GM21619 (cell line): ENCODE results near the gene ACAA2.
A peak's percentile ranks its signal among the peaks of the same experiment; 100 is the strongest.

ENCODE experiments used
- ATAC-seq: cut with Tn5 transposase; IDR thresholded peaks from one replicate; pipeline ENCODE4 v1.9.1; 2021; ENCODE audit not compliant: unreplicated experiment

Gene ACAA2, protein sequence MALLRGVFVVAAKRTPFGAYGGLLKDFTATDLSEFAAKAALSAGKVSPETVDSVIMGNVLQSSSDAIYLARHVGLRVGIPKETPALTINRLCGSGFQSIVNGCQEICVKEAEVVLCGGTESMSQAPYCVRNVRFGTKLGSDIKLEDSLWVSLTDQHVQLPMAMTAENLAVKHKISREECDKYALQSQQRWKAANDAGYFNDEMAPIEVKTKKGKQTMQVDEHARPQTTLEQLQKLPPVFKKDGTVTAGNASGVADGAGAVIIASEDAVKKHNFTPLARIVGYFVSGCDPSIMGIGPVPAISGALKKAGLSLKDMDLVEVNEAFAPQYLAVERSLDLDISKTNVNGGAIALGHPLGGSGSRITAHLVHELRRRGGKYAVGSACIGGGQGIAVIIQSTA

DNA sequence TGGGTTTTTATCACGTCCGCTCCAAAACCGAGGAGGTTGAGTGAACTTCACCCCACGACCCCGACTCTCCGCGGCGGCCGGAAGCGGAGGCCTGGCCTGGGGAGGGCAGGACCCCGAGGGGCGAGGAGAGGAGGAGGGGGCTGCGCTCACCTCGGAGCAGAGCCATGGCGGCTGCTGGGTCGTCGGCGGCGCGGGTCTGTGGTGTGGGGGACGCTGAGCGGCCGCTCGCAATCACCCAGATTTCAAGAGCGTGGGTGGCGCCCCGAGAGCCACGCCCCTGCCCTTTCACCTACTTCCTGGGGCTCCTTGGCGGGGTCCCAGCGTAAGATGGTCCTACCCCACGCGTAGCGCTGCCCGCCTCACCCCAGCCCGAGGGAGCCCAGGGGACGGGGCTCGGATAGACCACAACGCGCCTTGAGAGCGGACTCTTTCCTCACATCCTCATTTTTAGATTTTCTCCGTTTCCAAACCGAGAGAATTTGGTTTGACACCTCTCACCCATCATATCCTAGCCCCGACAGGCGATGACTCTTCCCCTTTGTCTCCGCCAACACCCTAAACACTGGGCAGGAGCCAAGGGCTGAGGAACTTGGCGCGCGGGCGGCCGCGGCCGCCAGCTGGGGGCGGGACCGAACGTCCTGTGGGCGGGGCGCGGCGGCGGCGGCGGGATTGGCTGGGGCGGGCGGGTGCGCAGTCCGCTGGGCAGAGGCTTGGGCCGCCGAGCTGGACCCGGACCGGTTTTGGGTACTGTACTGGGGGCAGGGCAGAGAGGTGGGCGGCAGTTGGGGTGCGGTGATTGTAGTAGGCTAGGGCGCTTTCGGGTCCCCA, at the start of gene ACAA2:
TSS of gene ACAA2 (minus strand) at position 215 of the 828 bp plus-strand sequence. CDS start at position 166, 49 bp downstream.
- ATAC-seq = peak; percentile 76

DNA sequence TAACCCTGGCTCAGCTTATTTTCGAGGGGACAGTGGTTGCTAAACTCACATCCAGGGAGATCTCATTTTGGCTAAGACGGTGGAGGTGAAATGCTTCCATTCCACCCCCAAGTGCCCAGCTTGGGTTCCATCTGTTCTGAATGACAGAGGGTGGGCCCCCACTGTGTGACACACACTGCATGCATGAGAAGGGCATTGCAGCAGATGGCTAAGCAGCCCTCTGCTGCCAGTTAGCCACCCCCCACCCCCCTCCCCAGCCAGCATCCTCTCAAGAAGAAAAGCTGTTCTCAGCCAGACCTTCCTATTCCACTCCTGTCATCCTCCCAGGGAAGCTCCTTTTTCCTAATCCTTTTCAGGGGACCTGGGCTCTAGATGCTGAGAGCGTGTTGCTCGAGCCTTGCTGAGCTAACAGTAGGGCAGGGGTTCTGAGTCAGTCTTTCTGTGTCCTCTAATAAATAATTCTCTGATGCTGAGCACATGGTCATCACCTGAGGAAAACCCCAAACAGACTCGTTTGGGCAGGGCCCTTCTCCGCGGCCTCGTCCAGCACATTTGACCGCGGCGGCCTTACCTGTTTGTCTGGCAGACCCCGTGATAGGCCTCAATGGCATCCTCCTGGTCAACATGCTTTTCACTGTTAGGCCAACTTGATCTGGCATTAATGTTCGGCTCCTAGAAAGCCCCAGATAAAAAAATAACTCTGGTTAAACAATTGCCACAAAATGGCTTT, 49.5 kb upstream of the ACAA2 start:
- no peak for ATAC-seq

DNA sequence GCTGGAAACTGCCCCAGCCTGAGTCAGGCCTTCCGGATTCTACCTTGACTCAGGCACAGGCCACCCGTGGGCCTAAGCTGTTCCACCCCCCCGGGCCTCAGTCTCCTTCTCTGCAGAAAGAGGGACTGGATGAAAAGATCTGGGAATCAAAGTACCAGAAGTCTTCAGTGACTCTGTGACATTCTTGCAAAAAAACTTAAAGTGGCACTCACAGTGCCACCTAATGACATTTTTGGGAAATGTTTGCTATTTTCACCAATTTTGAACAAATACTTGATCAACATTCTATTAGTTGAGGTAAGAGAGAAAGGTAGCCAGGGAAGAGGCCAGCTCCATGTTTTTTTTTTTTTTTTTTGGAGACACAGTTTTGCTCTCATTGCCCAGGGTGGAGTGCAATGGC, 48.3 kb upstream of the ACAA2 start:
- ATAC-seq = no peak

DNA sequence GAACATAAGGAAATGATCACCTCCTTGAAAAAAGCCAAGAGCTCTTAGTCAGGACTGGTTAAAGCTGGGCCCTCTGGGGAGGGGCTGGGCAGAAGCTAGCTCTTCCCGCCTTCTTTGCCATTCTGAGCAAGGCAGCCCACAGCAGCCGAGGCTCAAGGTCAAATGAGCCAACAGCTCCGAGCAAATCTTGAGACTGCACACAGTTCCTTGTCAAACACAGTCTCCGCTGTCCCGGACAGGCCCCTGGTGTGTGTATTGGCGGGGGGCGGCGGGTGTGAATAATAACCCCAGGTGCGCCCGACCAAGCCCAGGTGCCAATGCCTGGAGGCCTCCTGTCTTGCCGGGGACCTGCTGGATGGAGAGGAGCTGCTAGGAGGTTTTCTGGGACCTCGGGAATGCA, 46.4 kb upstream of the ACAA2 start:
- no peak for ATAC-seq

- no peak for ATAC-seq
These were observed 45.7 kb upstream of the ACAA2 start for GRCh38 chr18:49859021-49859359.

GRCh38 chr18:49858309-49859020, 45.1 kb upstream of the ACAA2 start:
- no peak for ATAC-seq

GRCh38 chr18:49857708-49858107, 44.4 kb upstream of the ACAA2 start:
- no peak for ATAC-seq

GRCh38 chr18:49856496-49856895, 43.2 kb upstream of the ACAA2 start:
- no peak for ATAC-seq

DNA sequence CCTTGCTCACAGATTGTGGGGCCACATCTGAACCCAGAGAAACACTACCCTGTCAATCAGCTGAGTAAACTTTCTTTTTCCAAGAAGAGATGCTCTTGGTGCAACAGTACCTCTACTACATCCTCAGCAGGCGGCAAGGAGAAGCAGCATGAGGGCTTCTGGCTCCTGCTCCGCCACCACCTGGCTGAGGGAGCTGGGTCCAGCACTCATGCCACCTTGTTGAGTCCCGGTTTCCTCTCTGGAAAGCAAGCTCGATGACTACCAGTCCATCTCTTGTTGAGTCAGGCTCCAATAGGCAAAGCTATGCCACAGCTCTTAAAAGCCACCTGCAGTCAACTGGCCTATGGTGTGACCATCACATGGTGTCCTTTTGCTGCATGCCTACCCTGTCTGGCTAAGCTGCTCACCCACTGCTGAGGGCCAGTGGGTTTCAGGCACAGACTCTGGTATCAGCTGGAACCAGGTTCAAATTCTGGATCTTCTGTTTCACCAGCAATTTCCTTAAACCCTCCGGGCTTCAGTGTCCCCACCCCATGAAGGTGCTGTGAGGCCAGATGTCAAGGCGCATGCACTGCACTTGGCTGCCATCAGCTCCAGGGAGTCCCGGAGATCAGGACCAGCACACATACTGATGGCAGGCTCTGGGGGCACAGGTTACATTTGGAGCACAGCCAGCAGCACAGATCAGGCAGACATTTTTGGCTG, 42.5 kb upstream of the ACAA2 start:
- no peak for ATAC-seq

GRCh38 chr18:49854681-49855080, 41.3 kb upstream of the ACAA2 start:
- ATAC-seq = no peak

DNA sequence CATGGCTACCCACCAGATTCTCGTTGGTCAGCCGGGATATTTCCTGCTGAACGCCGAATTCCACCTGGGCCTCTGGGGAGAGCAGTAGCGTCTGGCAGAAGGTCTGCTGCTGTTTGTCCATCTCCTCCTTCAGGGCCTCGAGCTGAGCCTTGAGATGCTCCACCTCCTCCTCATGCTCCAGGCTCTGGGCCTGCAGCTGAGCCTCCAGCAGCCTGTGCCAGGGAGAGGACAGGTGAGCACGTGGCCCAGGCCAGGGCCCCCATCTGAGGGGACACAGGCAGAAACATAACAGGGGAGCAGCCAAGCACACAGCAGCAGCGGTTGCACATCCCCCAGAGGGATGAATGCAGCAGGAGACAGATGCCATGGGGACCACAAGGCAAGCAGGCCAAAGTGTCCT, 40.1 kb upstream of the ACAA2 start:
- no peak for ATAC-seq

DNA sequence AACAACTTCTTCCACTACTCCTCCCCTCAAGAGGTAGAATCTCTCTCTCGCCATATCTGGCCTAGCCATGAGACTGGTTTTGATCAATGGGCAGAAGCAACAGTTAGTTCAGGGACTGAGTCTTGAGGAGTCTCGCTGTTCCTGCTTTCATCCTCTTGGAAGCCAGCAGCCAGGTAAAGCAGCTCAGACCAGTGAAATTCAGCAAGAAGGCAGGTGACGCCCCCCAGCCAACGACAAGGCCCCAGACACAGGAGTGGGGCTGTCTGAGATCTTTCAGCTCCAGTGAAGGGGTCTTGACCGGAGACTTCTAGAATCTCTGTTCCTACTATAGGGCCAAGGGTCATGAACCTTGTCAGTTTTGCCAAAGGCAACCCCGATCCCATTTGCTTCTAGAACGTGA, 39.7 kb upstream of the ACAA2 start:
- no peak for ATAC-seq

DNA sequence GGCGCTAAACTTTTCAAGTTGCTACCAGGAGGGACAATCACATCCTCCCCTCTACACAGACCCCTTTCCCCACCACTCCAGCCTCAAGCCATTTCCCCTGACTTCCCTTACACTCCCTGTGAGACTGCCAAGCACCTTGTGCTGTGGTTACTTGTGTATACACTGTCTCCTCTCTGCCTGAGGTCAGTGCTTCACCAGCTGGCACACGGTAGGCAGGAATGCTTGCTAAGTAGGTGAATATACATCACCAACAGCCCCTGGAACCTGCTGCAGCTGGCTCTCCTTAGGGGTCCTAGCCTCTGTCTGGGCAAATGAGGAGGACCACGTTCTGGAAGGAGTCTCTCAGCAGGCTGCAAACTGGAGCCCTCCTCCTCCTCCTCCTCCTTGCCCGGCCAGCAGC, 38.3 kb upstream of the ACAA2 start:
- ATAC-seq = no peak

DNA sequence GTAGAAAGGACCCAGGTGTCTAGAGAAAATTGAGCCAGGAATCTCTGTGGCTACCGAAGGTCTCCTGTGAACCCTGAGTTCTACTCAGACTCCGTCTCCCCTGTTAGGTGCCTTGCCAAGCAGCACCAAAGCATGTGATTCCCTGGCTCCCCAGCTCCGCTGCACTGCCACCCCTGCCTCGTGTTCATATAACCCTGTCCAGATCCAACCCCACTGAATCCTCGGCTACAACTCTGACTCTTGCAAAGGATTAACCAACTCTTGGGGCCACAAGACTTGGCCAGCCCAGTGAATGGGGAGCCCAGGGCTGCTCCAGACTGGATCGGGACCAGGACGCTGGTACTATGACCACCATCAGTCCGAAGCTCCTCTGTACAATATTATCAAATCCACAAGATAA, 37.3 kb upstream of the ACAA2 start:
- no peak for ATAC-seq

GRCh38 chr18:49849331-49850217, 36.2 kb upstream of the ACAA2 start:
- ATAC-seq = no peak

GRCh38 chr18:49848115-49848514, 34.8 kb upstream of the ACAA2 start:
- ATAC-seq = no peak

DNA sequence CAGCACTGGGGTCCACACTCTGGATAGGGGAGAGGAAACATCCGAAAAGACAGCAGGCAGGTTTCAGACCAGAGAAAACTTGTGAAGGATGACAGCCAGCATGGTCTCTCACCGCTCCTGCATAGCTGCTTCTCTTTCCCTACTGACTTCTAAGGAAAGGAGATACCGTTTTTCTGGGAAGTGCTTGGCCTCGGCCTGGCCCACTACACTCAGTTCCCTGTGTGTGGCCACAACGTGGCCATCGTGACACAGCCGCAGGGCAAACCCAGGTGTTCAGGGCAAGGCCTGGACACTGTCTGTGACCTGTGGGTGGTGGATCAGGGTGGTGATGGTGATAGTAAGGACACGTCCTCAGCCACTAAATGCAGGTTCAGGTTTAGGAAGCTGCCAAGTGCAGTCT, 34.2 kb upstream of the ACAA2 start:
- no peak for ATAC-seq

- ATAC-seq = no peak
These were observed 33.6 kb upstream of the ACAA2 start for GRCh38 chr18:49846718-49847470.

- ATAC-seq = no peak
These were observed 33.0 kb upstream of the ACAA2 start for GRCh38 chr18:49846361-49846662.
